AG04450 (cell line): Measurements from ENCODE around the gene CALY. TPM values are rescaled to one million over a fixed set of nuclear protein-coding genes. Genes with fewer than 3 reads are reported as not detected.
"Not testable (repeated sequence)": the region's sequence is repeated elsewhere in the genome, so short reads cannot be mapped to it uniquely, and the experiment has no call there.

Experiments
- CTCF ChIA-PET: fragments of 300-600, 350-600 bp; formaldehyde crosslinking; extraction: SDS; loops from one replicate; lab custom pipeline; 2022; ENCODE audit warnings: antibody characterized with exemption, inconsistent platforms; lab: Charles Lee
- POLR2A ChIA-PET: fragments of 350-600 bp; formaldehyde crosslinking; extraction: SDS; loops from one replicate; lab custom pipeline; 2021; ENCODE audit warnings: antibody characterized with exemption, inconsistent platforms; lab: Yijun Ruan, JAX
- DNase-seq: peaks from one replicate; pipeline ENCODE4 v3.0.0-alpha.2; 2011; ENCODE audit warnings: low read depth, low spot score
- H3K27ac ChIP-seq: one replicate; pipeline ENCODE4 v1.5.1; 2012; ENCODE audit warnings: low read depth, low read length, control low read depth
- H3K27me3 ChIP-seq: one replicate; pipeline ENCODE4 v1.6.0; 2012; ENCODE audit warnings: low read length; ENCODE audit not compliant: control insufficient read depth, insufficient read depth
- H3K4me3 ChIP-seq: 2 replicates; pipeline ENCODE4 v1.5.1; 2011; ENCODE audit warnings: mild to moderate bottlenecking, low read depth, low read length, control low read depth
- H3K9me3 ChIP-seq: 2 replicates; pipeline ENCODE4 v1.5.1; 2012; ENCODE audit warnings: low read length; ENCODE audit not compliant: control insufficient read depth, insufficient read depth
- CTCF ChIP-seq: IDR thresholded peaks from 2 replicates; pipeline ENCODE4 v1.5.1; 2011; ENCODE audit warnings: low read depth, low read length, control low read depth, inconsistent platforms
- polyA plus RNA-seq: library from polyadenylated mRNA; depleted of rRNA; stranded (reverse); fragments of >200 nt; gene quantifications from 2 replicates; pipeline ENCODE4 v1.2.3, GENCODE V29; 2011

CALY gene
- polyA plus RNA-seq, 1 experiment = 0.16 TPM

- ChIA-PET POLR2A (interaction anchor here (0.6 to 1.1 kb wide), 2 partner anchors 9 to 36 kb away, joined by 3 to 4 read pairs; no protein-coding TSS in a partner anchor), CTCF (no interaction called here)
- Histone ChIP-seq H3K27me3 (no peaks in the 10 kb centered on the region), H3K27ac (no peak overlapping the region), H3K9me3 (no peaks in the 10 kb centered on the region), H3K4me3 (no peak overlapping the region)
- no peak for TF ChIP-seq CTCF
- DNase-seq = no peak
Measured at GRCh38 chr10:133370030-133370786, 33.5 kb upstream of the CALY start.

GRCh38 chr10:133368153-133368552, 31.5 kb upstream of the CALY start:
- TF ChIP-seq CTCF = no peak
- ChIA-PET CTCF (interaction anchor here (2.7 kb wide), 1 partner anchor 38 kb away, joined by 15 read pairs; no protein-coding TSS in a partner anchor), POLR2A (no interaction called here)
- no peaks in the 10 kb centered on the region for H3K27me3 ChIP-seq
- DNase-seq = no peak
- no peak overlapping the region for H3K4me3 ChIP-seq
- no peaks in the 10 kb centered on the region for H3K9me3 ChIP-seq
- H3K27ac ChIP-seq = no peak overlapping the region

GRCh38 chr10:133367461-133367860, 30.8 kb upstream of the CALY start:
- POLR2A ChIA-PET, H3K4me3 ChIP-seq, H3K9me3 ChIP-seq, H3K27me3 ChIP-seq, DNase-seq, H3K27ac ChIP-seq: not testable (repeated sequence)
- CTCF ChIA-PET = interaction anchor here (2.7 kb wide), 1 partner anchor 38 kb away, joined by 15 read pairs; no protein-coding TSS in a partner anchor

GRCh38 chr10:133366751-133367150, 30.1 kb upstream of the CALY start:
- CTCF ChIA-PET = interaction anchor here (2.7 kb wide), 1 partner anchor 37 kb away, joined by 15 read pairs; no protein-coding TSS in a partner anchor
- Histone ChIP-seq H3K4me3 (no peak overlapping the region), H3K9me3 (no peaks in the 10 kb centered on the region), H3K27me3 (no peaks in the 10 kb centered on the region), H3K27ac (no peak overlapping the region)
- POLR2A ChIA-PET = no interaction called here
- no peak for TF ChIP-seq CTCF
- no peak for DNase-seq

GRCh38 chr10:133366130-133366478, 29.4 kb upstream of the CALY start:
- POLR2A ChIA-PET = no interaction called here
- H3K27ac ChIP-seq = no peak overlapping the region
- CTCF ChIA-PET = no interaction called here
- TF ChIP-seq CTCF = no peak
- H3K9me3 ChIP-seq = no peaks in the 10 kb centered on the region
- no peaks in the 10 kb centered on the region for H3K27me3 ChIP-seq
- no peak overlapping the region for H3K4me3 ChIP-seq
- DNase-seq = no peak
